Inferior parietal cortex (tissue), 1 donor: ENCODE measurements around the gene POU2F1.

Experiments
- DNase-seq: peaks from one replicate; pipeline ENCODE4 v3.0.0-alpha.2; 2016; ENCODE audit errors: extremely low spot score

Gene POU2F1

DNA sequence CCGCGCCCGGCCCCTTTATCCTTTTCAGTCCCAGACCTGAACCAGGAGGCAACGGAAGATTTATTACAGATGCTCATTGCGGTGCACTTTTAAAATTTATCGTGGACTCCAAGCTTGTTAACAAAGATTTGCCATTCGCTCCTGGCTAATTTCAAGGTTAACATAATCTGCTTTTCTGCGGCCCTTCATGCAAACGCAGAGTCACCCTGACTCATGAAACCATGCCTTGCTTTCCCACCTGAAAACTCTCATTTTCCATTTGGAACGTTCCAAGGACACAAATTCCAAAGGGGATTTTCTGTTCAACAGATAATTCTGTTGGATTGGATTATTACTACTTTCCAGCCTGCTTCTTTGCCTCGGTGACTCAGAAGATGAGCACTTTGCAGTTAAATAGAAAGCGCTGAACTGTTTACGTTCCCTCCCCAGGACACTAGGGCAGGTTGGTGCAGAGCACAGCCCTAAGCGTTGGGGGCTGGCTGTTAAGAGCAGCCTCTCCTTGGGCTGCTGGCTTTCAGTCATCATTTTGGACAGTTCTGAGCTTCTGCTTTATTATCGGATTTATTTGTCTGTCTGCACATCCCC lies 246.5 kb downstream of the POU2F1 start:
- no peak for DNase-seq

- DNase-seq: no peak
Observed at GRCh38 chr1:167467752-167468151, 247.1 kb downstream of the POU2F1 start.

DNA sequence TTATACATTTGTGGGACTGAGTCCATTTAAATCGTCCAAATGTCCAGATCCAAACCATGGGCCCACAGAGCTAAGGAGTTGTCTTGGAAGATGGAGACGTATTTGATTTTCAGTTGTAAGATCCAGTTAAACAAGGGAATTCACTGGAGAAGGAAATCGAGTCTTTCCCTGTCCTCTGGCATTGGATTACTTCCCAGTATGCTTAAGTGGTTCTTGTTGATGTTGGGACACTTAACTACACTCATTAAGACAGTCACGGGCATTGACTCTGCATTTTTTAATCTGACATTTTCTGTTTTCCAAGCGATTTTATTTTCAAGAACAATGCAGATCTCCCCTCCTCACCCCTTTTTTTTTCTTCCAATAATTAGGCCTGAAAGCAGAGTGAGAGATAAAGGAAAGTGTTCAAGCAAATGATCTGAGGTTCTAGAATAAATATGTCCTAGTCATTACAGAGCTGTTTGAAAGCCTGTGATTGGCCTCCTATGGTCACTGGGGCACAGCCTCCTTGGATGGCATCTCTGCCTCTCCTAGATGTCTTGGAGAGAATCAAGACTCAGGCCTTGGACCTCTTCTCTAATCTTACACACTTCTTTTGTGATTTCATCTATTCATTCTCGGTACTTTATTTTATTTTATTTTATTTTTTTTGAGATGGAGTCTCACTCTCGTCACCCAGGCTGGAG lies 248.7 kb downstream of the POU2F1 start:
- DNase-seq: no peak

DNA sequence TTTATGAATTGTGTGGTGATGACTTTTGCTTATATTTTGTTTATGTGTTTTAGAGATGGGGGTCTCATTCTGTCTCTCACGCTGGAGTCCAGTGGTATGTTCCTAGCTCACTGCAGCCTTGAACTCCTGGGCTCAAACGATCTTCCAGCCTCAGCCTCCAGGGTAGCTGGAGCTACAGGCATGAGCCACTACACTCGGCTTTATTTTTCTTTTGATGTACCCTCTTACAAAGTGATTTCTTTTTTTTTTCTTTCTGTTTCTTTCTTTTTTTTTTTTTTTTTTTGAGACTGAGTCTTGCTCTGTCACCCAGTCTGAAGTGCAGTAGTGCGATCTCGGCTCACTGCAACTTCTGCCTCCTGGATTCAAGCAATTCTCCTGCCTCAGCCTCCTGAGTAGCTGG lies 250.9 kb downstream of the POU2F1 start:
- no peak for DNase-seq

- DNase-seq: no peak
Observed at GRCh38 chr1:167472752-167473521, 252.3 kb downstream of the POU2F1 start.

DNA sequence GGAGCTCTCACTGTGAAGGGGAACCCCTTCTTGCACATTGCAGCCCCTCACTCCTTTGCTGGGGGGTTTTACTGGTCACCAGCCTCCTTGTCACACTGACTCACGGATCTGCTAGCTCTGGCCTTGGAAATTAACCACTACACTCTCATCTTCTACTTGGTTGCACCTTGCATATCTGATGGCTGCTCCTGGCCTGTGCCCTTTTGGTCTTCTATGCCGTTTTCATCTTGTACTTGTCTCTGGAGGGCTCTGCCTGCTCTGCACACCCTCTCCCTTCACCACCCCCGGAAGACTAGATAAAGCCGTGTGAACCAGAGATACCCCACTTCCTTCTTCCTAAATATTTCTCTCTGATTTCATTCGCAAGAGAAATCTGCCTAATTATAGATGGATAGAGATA lies 253.1 kb downstream of the POU2F1 start:
- DNase-seq: no peak

- no peak for DNase-seq
Observed at GRCh38 chr1:167474191-167474641, 253.5 kb downstream of the POU2F1 start.

GRCh38 chr1:167476061-167476460 lies 255.4 kb downstream of the POU2F1 start:
- DNase-seq: no peak
